ENCODE data around the gene PFDN5.

The PFDN5 gene

DNA sequence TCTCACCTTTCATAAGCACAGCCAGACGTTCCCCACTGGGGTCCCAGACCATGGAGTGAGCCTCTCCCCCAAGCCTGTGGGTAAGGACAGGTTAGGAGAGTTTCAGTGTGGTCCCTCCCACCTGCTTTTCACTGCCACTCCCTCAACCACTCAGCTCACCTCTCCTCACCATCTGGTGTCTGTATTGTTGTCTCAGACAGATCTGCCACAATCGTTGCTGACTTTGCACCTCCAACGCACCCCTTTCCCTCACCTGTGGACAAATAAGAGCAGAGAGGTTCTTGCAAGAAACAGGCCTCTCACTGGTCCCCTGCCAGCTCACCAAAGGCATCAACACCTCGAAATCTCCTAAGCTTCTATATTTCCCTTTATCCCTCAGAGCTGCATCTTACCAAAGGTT lies 12.9 kb downstream of the PFDN5 start:
- no peak for DNase-seq (ENCODE audit: extremely low read depth, insufficient read length)
- no peaks in the 10 kb centered on the region for H3K27me3 ChIP-seq (replicated peaks; ENCODE audit: control insufficient read depth, insufficient read depth, low read length)
- TF ChIP-seq, protein P1, sequence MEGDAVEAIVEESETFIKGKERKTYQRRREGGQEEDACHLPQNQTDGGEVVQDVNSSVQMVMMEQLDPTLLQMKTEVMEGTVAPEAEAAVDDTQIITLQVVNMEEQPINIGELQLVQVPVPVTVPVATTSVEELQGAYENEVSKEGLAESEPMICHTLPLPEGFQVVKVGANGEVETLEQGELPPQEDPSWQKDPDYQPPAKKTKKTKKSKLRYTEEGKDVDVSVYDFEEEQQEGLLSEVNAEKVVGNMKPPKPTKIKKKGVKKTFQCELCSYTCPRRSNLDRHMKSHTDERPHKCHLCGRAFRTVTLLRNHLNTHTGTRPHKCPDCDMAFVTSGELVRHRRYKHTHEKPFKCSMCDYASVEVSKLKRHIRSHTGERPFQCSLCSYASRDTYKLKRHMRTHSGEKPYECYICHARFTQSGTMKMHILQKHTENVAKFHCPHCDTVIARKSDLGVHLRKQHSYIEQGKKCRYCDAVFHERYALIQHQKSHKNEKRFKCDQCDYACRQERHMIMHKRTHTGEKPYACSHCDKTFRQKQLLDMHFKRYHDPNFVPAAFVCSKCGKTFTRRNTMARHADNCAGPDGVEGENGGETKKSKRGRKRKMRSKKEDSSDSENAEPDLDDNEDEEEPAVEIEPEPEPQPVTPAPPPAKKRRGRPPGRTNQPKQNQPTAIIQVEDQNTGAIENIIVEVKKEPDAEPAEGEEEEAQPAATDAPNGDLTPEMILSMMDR (IDR thresholded peaks at IDR 0.05; ENCODE audit: insufficient read depth, low read length, poor library complexity, severe bottlenecking): no peak
- peaks cover 25% of the 10 kb centered on the region for H3K36me3 ChIP-seq (ENCODE audit: control insufficient read depth, insufficient read depth, low read length)
- H3K4me3 ChIP-seq (replicated peaks; ENCODE audit: low read depth, low read length): no peak overlapping the region

- TF ChIP-seq, protein P1 (IDR thresholded peaks at IDR 0.05; ENCODE audit: insufficient read depth, low read length, poor library complexity, severe bottlenecking): no peak
- DNase-seq (ENCODE audit: extremely low read depth, insufficient read length): no peak
- Histone ChIP-seq H3K27me3 (replicated peaks; ENCODE audit: control insufficient read depth, insufficient read depth, low read length) (no peaks in the 10 kb centered on the region), H3K4me3 (replicated peaks; ENCODE audit: low read depth, low read length) (no peak overlapping the region), H3K36me3 (ENCODE audit: control insufficient read depth, insufficient read depth, low read length) (peaks cover 5% of the 10 kb centered on the region)
These were observed 18.7 kb downstream of the PFDN5 start for GRCh38 chr12:53313996-53314395.

GRCh38 chr12:53320352-53321195 lies 25.2 kb downstream of the PFDN5 start:
- Histone ChIP-seq H3K4me3 (replicated peaks; ENCODE audit: low read depth, low read length) (peak overlapping the region; percentile 78), H3K36me3 (ENCODE audit: control insufficient read depth, insufficient read depth, low read length) (no peaks in the 10 kb centered on the region; the same call in 1 of the 2 replicates), H3K27me3 (replicated peaks; ENCODE audit: control insufficient read depth, insufficient read depth, low read length) (no peaks in the 10 kb centered on the region)
- TF ChIP-seq, protein P1 (IDR thresholded peaks at IDR 0.05; ENCODE audit: insufficient read depth, low read length, poor library complexity, severe bottlenecking): no peak
- DNase-seq (ENCODE audit: extremely low read depth, insufficient read length): no peak

DNA sequence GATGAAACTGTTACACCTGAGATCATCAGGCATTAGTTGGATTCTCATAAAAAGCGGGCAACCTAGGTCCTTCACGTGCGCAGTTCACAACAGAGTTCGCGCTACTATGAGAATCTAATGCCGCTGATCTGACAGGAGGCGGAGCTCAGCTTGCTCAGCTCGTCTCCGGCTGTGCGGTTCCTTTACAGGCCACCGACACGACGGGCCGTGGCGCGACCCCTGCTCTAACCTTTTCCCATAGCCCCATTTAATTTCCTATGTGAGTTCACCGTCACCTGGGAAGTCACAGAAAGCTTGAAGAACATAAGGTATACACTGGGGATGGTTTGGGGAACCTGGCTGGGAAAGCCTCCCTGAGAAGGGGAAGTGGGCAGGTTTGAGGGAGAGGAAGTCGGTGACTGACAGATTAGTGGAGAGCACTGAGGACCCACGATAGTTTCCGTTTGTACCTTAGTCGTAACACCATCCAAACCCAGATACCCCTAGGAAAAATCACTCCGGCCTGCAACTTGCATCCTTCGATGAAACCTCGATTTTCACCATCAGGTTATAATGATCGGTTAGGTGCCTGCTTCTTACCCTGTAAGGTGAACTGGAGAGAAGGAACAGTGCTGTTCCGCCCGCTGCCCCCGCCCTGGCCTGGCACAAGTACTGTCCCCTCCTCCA lies 28.9 kb downstream of the PFDN5 start:
- Histone ChIP-seq H3K4me3 (replicated peaks; ENCODE audit: low read depth, low read length) (peak overlapping the region; percentile 71), H3K36me3 (ENCODE audit: control insufficient read depth, insufficient read depth, low read length) (no peaks in the 10 kb centered on the region), H3K27me3 (replicated peaks; ENCODE audit: control insufficient read depth, insufficient read depth, low read length) (no peaks in the 10 kb centered on the region)
- peak; percentile 67 for DNase-seq (ENCODE audit: extremely low read depth, insufficient read length)
- TF ChIP-seq, protein P1 (IDR thresholded peaks at IDR 0.05; ENCODE audit: insufficient read depth, low read length, poor library complexity, severe bottlenecking): no peak

GRCh38 chr12:53324779-53325510 lies 29.6 kb downstream of the PFDN5 start:
- H3K4me3 ChIP-seq (replicated peaks; ENCODE audit: low read depth, low read length): peak overlapping the region; percentile 71
- peak; percentile 90 for DNase-seq (ENCODE audit: extremely low read depth, insufficient read length)
- TF ChIP-seq, protein P1 (IDR thresholded peaks at IDR 0.05; ENCODE audit: insufficient read depth, low read length, poor library complexity, severe bottlenecking): peak; percentile 80
- no peaks in the 10 kb centered on the region for H3K36me3 ChIP-seq (ENCODE audit: control insufficient read depth, insufficient read depth, low read length)
- no peaks in the 10 kb centered on the region for H3K27me3 ChIP-seq (replicated peaks; ENCODE audit: control insufficient read depth, insufficient read depth, low read length)
